Osteocyte (in vitro differentiated cells): ENCODE results near the gene HUWE1. TPM values are rescaled to one million over a fixed set of nuclear protein-coding genes. Genes with fewer than 3 reads are reported as not detected.

Experiments used
- DNase-seq: peaks from one replicate; pipeline ENCODE4 v3.0.0; 2021; ENCODE audit warnings: mixed read lengths; ENCODE audit not compliant: unreplicated experiment; ENCODE audit errors: extremely low spot score
- H3K27ac Mint-ChIP-seq: one replicate; pipeline ENCODE4 v1.8.0; 2021; ENCODE audit warnings: mild to moderate bottlenecking, mixed read lengths; ENCODE audit not compliant: unreplicated experiment
- H3K27me3 Mint-ChIP-seq: one replicate; pipeline ENCODE4 v1.8.0; 2021; ENCODE audit warnings: mixed read lengths; ENCODE audit not compliant: unreplicated experiment
- H3K36me3 Mint-ChIP-seq: one replicate; pipeline ENCODE4 v1.8.0; 2021; ENCODE audit warnings: mixed read lengths; ENCODE audit not compliant: unreplicated experiment
- H3K4me1 Mint-ChIP-seq: one replicate; pipeline ENCODE4 v1.8.0; 2021; ENCODE audit warnings: mixed read lengths; ENCODE audit not compliant: unreplicated experiment
- H3K4me3 Mint-ChIP-seq: one replicate; pipeline ENCODE4 v1.8.0; 2021; ENCODE audit warnings: mild to moderate bottlenecking, moderate library complexity, mixed read lengths; ENCODE audit not compliant: unreplicated experiment
- H3K9me3 Mint-ChIP-seq: one replicate; pipeline ENCODE4 v1.8.0; 2021; ENCODE audit warnings: mixed read lengths; ENCODE audit not compliant: unreplicated experiment
- total RNA-seq: library from RNA; stranded (reverse); gene quantifications from 2 replicates; pipeline ENCODE4 v1.2.1, GENCODE V29; 2021
- TF ChIP-seq, protein P1 (sequence below): fragments of 200-600 bp; sonication (generic); IDR thresholded peaks from 2 replicates; pipeline ENCODE4 v1.5.0; 2021; ENCODE audit warnings: antibody characterized with exemption, mild to moderate bottlenecking, moderate library complexity

HUWE1 gene
- total RNA-seq, 1 donor from 2014 or later, result 177 TPM

DNA sequence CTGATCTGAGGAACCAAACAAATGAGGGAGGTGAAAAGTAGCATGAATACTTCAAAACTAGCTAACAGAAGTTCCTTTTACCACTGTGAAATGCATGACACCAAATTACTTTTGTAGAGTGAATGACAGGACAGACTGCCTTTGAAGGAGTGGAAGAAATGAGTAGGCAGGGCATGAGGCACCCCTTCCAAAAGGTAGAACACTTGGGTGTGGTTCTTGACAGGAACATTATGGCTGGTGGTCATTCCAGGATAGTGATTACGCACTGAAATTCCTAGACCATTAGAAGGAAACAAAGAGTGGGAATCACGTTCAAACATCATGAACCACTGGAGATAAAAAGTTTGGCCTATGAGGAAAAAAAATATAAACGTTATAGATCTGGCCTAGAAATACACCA, 4.9 kb downstream of the HUWE1 start:
- no peak overlapping the region for H3K27ac Mint-ChIP-seq
- no peaks in the 10 kb centered on the region for H3K9me3 Mint-ChIP-seq
- no peaks in the 10 kb centered on the region for H3K27me3 Mint-ChIP-seq
- no peak overlapping the region for H3K4me3 Mint-ChIP-seq
- TF ChIP-seq, protein P1, sequence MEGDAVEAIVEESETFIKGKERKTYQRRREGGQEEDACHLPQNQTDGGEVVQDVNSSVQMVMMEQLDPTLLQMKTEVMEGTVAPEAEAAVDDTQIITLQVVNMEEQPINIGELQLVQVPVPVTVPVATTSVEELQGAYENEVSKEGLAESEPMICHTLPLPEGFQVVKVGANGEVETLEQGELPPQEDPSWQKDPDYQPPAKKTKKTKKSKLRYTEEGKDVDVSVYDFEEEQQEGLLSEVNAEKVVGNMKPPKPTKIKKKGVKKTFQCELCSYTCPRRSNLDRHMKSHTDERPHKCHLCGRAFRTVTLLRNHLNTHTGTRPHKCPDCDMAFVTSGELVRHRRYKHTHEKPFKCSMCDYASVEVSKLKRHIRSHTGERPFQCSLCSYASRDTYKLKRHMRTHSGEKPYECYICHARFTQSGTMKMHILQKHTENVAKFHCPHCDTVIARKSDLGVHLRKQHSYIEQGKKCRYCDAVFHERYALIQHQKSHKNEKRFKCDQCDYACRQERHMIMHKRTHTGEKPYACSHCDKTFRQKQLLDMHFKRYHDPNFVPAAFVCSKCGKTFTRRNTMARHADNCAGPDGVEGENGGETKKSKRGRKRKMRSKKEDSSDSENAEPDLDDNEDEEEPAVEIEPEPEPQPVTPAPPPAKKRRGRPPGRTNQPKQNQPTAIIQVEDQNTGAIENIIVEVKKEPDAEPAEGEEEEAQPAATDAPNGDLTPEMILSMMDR, result no peak
- H3K4me1 Mint-ChIP-seq, result peaks cover 12% of the 10 kb centered on the region
- no peak for DNase-seq
- H3K36me3 Mint-ChIP-seq, result peaks cover 8% of the 10 kb centered on the region

DNA sequence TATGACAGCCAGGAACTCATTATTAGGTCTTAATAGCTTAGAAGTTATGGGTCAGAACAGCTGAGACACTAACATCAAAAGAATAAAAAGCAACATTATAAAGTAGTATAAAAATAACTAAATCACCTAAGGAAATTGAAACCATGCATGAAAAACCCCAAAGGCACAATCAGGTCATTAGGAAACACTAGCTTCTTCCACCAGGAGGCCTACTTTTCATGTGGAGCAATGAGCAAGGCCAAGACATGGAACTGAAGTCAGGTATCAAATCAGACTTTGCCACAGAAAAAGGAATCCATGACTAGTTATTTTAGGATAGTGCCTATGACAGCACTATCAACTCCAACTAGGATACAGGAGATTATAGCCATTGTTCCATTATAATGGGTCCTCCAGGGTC, 7.9 kb downstream of the HUWE1 start:
- TF ChIP-seq, protein P1, result no peak
- DNase-seq, result no peak
- Mint-ChIP-seq H3K4me3 (no peak overlapping the region), H3K9me3 (peaks cover 4% of the 10 kb centered on the region), H3K27me3 (no peaks in the 10 kb centered on the region), H3K27ac (no peak overlapping the region), H3K36me3 (peaks cover 9% of the 10 kb centered on the region), H3K4me1 (peaks cover 12% of the 10 kb centered on the region)

- no peak overlapping the region for H3K4me3 Mint-ChIP-seq
- H3K27ac Mint-ChIP-seq, result no peak overlapping the region
- peaks cover 4% of the 10 kb centered on the region for H3K9me3 Mint-ChIP-seq
- DNase-seq, result no peak
- H3K36me3 Mint-ChIP-seq, result peaks cover 9% of the 10 kb centered on the region
- H3K4me1 Mint-ChIP-seq, result peaks cover 8% of the 10 kb centered on the region
- TF ChIP-seq, protein P1, result no peak
- no peaks in the 10 kb centered on the region for H3K27me3 Mint-ChIP-seq
Measured at GRCh38 chrX:53677286-53677685, 9.2 kb downstream of the HUWE1 start.

DNA sequence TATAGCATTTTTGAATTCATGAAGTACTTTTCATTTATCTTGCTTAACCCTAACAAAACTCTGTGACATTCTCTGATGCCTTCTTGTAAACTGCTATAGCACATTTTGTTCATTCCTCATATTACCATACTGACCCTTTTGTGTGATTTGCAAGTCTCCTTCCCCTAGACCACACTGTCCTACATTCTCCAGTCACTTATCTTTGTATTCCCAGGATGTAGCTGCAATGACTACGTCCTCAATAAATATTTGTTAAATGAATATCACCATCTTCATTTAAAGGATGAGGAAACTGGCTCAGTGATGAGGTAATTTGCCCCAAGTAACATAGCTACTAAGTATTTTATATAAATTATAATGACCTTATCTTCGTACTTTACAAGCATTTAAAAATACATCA, 11.9 kb downstream of the HUWE1 start:
- TF ChIP-seq, protein P1, result no peak
- Mint-ChIP-seq H3K27me3 (no peaks in the 10 kb centered on the region), H3K4me3 (no peak overlapping the region), H3K36me3 (peaks cover 9% of the 10 kb centered on the region), H3K27ac (no peak overlapping the region), H3K9me3 (peaks cover 4% of the 10 kb centered on the region), H3K4me1 (no peaks in the 10 kb centered on the region)
- DNase-seq, result no peak

- Mint-ChIP-seq H3K4me1 (no peaks in the 10 kb centered on the region), H3K27me3 (no peaks in the 10 kb centered on the region)
- no peak for DNase-seq
Measured at GRCh38 chrX:53669258-53669657, 17.3 kb downstream of the HUWE1 start.

More at GRCh38 chrX:53669258-53669657, 17.3 kb downstream of the HUWE1 start:
- TF ChIP-seq, protein P1, result no peak
- H3K9me3 Mint-ChIP-seq, result peaks cover 8% of the 10 kb centered on the region
- H3K27ac Mint-ChIP-seq, result no peak overlapping the region
- H3K36me3 Mint-ChIP-seq, result peaks cover 6% of the 10 kb centered on the region
- H3K4me3 Mint-ChIP-seq, result no peak overlapping the region
